T follicular helper cell (primary cell): Measurements from ENCODE around the gene FGF14.

Experiments
- DNase-seq: peaks from one replicate; pipeline ENCODE4 v3.0.0-alpha.2; 2020; ENCODE audit warnings: low read depth

The FGF14 gene

DNA sequence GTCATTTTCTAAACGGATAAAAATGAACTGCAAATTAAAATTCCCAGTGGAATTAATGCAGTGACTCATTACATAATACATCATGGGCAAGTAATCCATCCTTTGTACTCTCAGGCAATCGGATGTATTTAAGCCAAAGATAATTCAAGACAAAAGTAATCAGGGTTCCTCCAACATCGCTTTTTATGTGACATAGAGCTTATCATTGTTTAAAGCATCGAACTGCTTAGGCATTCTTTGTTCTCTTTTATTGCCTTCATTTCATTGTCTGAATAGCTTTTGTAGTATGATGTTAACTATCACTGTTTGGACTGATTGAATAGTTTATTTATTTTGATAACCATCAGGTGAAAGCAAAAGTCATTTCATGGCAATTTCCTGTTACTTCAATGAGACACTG is 740.0 kb downstream of the FGF14 start:
- DNase-seq, result no peak
